ENCODE results near the gene DUS2. TPM values are rescaled to one million over a fixed set of nuclear protein-coding genes. Genes with fewer than 3 reads are reported as not detected.

The DUS2 gene
- total and polyA plus RNA-seq, 8 donors, result 0.45 to 27.5 (median 12.1) TPM

GRCh38 chr16:68070806-68071517 lies 47.9 kb downstream of the DUS2 start:
- Histone ChIP-seq H3K36me3 (peaks cover 29 to 92% (median 83%) of the 10 kb centered on the region in 4 donors), H3K9me3 (no peaks in the 10 kb centered on the region), H3K27ac (no peak overlapping the region), H3K4me1 (peaks cover 0 to 23% (median 7%) of the 10 kb centered on the region in 4 donors), H3K4me3 (no peak overlapping the region), H3K27me3 (no peaks in the 10 kb centered on the region)
- WGBS, 5 donors, result 77 to 93% (median 87%) methylated on average over 14 of the region's 14 CpGs
- no peak for DNase-seq
- intact Hi-C loops (cut with DNase I; ENCODE audit: low total_unique reads), result no loop called here
- TF ChIP-seq POLR2AphosphoS5 (IDR thresholded peaks at IDR 0.05), result no peak
- TF ChIP-seq, protein P1, sequence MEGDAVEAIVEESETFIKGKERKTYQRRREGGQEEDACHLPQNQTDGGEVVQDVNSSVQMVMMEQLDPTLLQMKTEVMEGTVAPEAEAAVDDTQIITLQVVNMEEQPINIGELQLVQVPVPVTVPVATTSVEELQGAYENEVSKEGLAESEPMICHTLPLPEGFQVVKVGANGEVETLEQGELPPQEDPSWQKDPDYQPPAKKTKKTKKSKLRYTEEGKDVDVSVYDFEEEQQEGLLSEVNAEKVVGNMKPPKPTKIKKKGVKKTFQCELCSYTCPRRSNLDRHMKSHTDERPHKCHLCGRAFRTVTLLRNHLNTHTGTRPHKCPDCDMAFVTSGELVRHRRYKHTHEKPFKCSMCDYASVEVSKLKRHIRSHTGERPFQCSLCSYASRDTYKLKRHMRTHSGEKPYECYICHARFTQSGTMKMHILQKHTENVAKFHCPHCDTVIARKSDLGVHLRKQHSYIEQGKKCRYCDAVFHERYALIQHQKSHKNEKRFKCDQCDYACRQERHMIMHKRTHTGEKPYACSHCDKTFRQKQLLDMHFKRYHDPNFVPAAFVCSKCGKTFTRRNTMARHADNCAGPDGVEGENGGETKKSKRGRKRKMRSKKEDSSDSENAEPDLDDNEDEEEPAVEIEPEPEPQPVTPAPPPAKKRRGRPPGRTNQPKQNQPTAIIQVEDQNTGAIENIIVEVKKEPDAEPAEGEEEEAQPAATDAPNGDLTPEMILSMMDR (IDR thresholded peaks at IDR 0.05), result no peak
- TF ChIP-seq EP300 (IDR thresholded peaks at IDR 0.05), result no peak
- TF ChIP-seq POLR2A (IDR thresholded peaks at IDR 0.05), result no peak

- Histone ChIP-seq H3K36me3 (peaks cover 31 to 92% (median 83%) of the 10 kb centered on the region in 4 donors), H3K9me3 (no peaks in the 10 kb centered on the region), H3K27ac (no peak overlapping the region), H3K4me1 (peaks cover 0 to 26% (median 7%) of the 10 kb centered on the region in 4 donors), H3K4me3 (no peak overlapping the region), H3K27me3 (no peaks in the 10 kb centered on the region)
- TF ChIP-seq POLR2A (IDR thresholded peaks at IDR 0.05), result no peak
- TF ChIP-seq, protein P1 (IDR thresholded peaks at IDR 0.05), result no peak
- no peak for TF ChIP-seq POLR2AphosphoS5 (IDR thresholded peaks at IDR 0.05)
- TF ChIP-seq EP300 (IDR thresholded peaks at IDR 0.05), result no peak
- DNase-seq, result no peak
- 70 to 91% (median 81%) methylated on average over 1 of the region's 1 CpG for WGBS, 5 donors
- intact Hi-C loops (cut with DNase I; ENCODE audit: low total_unique reads), result no loop called here
Observed at GRCh38 chr16:68071518-68071901, 48.4 kb downstream of the DUS2 start.

DNA sequence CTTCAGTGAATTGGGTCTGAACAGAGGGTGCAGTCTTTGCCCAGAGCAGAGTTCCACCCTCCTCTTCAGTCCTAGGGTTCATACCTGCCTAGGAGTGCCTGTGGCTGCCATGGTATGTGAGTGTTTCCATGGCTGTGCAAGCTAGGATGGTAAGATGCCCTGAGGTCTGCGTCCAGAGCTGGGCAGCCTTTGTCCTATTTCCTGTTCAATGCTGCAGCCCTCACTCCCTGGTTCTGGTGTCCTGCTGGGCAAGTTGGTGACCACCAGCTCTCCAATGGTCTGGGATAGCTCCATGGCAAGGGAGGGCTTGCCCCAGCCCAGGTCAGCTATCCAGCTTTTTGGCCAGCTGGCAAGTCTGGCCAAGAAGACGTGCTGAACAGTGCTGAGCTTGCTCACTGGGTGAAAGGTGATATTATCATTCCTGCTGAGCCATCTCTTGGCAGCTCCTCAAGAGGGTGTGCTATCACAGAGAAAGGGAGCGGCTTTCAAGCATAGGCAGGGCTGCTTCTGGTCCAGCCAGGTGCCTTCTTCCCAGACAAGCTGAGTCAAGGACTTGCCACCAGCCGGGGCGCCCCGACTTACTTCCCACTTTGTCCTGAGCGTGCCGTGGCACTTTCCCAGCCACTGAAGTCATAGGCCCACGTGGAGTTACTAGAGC lies 49.1 kb downstream of the DUS2 start:
- intact Hi-C loops (cut with DNase I; ENCODE audit: low total_unique reads), result no loop called here
- 66 to 91% (median 81%) methylated on average over 8 to 9 of the region's 9 CpGs for WGBS, 5 donors
- H3K36me3 ChIP-seq, result peaks cover 32 to 96% (median 87%) of the 10 kb centered on the region in 4 donors
- H3K4me3 ChIP-seq, result no peak overlapping the region
- DNase-seq, result no peak
- no peaks in the 10 kb centered on the region for H3K9me3 ChIP-seq
- TF ChIP-seq, protein P1 (IDR thresholded peaks at IDR 0.05), result no peak
- TF ChIP-seq EP300 (IDR thresholded peaks at IDR 0.05), result no peak
- TF ChIP-seq POLR2AphosphoS5 (IDR thresholded peaks at IDR 0.05), result no peak
- TF ChIP-seq POLR2A (IDR thresholded peaks at IDR 0.05), result no peak
- peaks cover 0 to 26% (median 7%) of the 10 kb centered on the region in 4 donors for H3K4me1 ChIP-seq
- no peaks in the 10 kb centered on the region for H3K27me3 ChIP-seq
- H3K27ac ChIP-seq, result no peak overlapping the region

GRCh38 chr16:68073902-68074760 lies 51.0 kb downstream of the DUS2 start:
- no peak for DNase-seq
- no peak overlapping the region for H3K4me3 ChIP-seq
- no peaks in the 10 kb centered on the region for H3K27me3 ChIP-seq
- 89 to 95% (median 93%) methylated on average over 9 of the region's 9 CpGs for WGBS, 5 donors
- peak overlapping the region in 1 of 5 donors; percentile 42 for H3K27ac ChIP-seq
- peaks cover 0 to 41% (median 12%) of the 10 kb centered on the region in 4 donors for H3K4me1 ChIP-seq
- no peak for TF ChIP-seq EP300 (IDR thresholded peaks at IDR 0.05)
- TF ChIP-seq, protein P1 (IDR thresholded peaks at IDR 0.05), result no peak
- TF ChIP-seq POLR2A (IDR thresholded peaks at IDR 0.05), result no peak
- TF ChIP-seq POLR2AphosphoS5 (IDR thresholded peaks at IDR 0.05), result no peak
- H3K36me3 ChIP-seq, result peaks cover 32 to 100% (median 97%) of the 10 kb centered on the region in 4 donors
- H3K9me3 ChIP-seq, result no peaks in the 10 kb centered on the region
- intact Hi-C loops (cut with DNase I; ENCODE audit: low total_unique reads), result no loop called here

All from stomach (tissue), 9 donors.